Tibial artery (tissue), 4 donors: ENCODE data around the gene HSPB9.
"Not testable (repeated sequence)": the region's sequence is repeated elsewhere in the genome, so short reads cannot be mapped to it uniquely, and the experiment has no call there.

Source experiments
- DNase-seq, 2 donors: peaks; one replicate each; pipeline ENCODE4 v3.0.0-alpha.2; 2019
- H3K27ac ChIP-seq, 2 donors: fragments of 200-600 bp; sonication (generic) in 1 of 2; 1 replicate in 1 of 2; 2 replicates in 1 of 2; pipeline ENCODE4 v1.5.1; 2018 to 2019; ENCODE audit warnings: mild to moderate bottlenecking in 1 of 2
- H3K27me3 ChIP-seq, 2 donors: fragments of 200-600 bp; sonication (generic) in 1 of 2; one replicate each; pipeline versions ENCODE4 v1.5.1 to v1.6.0; 2016 to 2019
- H3K36me3 ChIP-seq, 3 donors: fragments of 200-600 bp; sonication (generic) in 2 of 3; one replicate each; pipeline ENCODE4 v1.5.1; 2016 to 2019; ENCODE audit warnings: mild to moderate bottlenecking in 2 of 3
- H3K4me1 ChIP-seq, 4 donors: fragments of 200-600 bp; sonication (generic) in 2 of 4; 1 replicate in 3 of 4; 2 replicates in 1 of 4; pipeline ENCODE4 v1.5.1; 2016 to 2019
- H3K4me3 ChIP-seq, 2 donors: fragments of 200-600 bp; sonication (generic) in 1 of 2; 1 replicate in 1 of 2; 2 replicates in 1 of 2; pipeline ENCODE4 v1.5.1; 2018 to 2019; ENCODE audit warnings: mild to moderate bottlenecking in 2 of 2
- H3K9me3 ChIP-seq, 3 donors: fragments of 200-600 bp; sonication (generic) in 1 of 3; one replicate each; pipeline ENCODE4 v1.5.1; 2016 to 2019
- intact Hi-C: fragments of 100-400 bp; cut with DNase I; formaldehyde crosslinking; loops from one replicate; pipeline ENCODE4 v1.15.0; 2023; ENCODE audit warnings: low total_unique reads
- TF ChIP-seq, protein P1 (sequence below), 2 experiments: fragments of 200-600 bp in 1 of 2; fragments of 450-650 bp in 1 of 2; IDR thresholded peaks; one replicate each; pipeline ENCODE4 v1.5.1; 2017 to 2019; ENCODE audit warnings: antibody characterized with exemption in 2 of 2, mild to moderate bottlenecking in 1 of 2, moderate library complexity in 1 of 2

HSPB9 gene

DNA sequence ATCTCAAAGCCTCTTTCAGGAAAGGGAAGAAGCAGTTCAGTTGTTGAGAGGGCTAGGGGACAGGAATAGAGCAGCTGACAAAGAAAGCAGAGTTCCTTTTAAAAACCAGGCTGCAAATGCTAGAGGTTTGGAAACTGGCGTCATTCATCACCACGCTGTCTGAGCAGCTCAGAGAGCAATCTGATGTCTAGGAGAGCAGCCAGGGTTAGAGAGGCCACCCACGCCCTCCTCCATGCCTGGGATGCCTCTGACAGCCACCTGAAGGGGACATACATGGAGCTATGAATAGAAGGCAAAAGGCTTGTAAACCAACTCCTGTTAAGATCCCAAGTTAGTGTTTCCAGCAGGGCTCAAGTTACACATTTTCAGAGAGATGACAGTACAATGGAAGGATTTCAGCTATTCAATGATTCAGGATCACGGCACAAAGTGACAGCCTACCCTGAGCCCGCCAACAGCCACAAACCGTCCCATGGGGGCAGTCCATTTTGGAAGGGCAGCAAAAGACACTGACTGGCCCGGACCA, 19.8 kb downstream of the HSPB9 start:
- Histone ChIP-seq H3K4me3 (no peak overlapping the region), H3K27me3 (no peaks in the 10 kb centered on the region), H3K27ac (peak overlapping the region in 1 of 2 donors; percentile 27), H3K4me1 (peaks cover 0 to 46% (median 25%) of the 10 kb centered on the region in 4 donors), H3K9me3 (no peaks in the 10 kb centered on the region), H3K36me3 (peaks cover 4 to 43% (median 9%) of the 10 kb centered on the region in 3 donors)
- TF ChIP-seq, protein P1, sequence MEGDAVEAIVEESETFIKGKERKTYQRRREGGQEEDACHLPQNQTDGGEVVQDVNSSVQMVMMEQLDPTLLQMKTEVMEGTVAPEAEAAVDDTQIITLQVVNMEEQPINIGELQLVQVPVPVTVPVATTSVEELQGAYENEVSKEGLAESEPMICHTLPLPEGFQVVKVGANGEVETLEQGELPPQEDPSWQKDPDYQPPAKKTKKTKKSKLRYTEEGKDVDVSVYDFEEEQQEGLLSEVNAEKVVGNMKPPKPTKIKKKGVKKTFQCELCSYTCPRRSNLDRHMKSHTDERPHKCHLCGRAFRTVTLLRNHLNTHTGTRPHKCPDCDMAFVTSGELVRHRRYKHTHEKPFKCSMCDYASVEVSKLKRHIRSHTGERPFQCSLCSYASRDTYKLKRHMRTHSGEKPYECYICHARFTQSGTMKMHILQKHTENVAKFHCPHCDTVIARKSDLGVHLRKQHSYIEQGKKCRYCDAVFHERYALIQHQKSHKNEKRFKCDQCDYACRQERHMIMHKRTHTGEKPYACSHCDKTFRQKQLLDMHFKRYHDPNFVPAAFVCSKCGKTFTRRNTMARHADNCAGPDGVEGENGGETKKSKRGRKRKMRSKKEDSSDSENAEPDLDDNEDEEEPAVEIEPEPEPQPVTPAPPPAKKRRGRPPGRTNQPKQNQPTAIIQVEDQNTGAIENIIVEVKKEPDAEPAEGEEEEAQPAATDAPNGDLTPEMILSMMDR (IDR thresholded peaks at IDR 0.05), result no peak
- no peak for DNase-seq
- intact Hi-C loops, result no loop called here

DNA sequence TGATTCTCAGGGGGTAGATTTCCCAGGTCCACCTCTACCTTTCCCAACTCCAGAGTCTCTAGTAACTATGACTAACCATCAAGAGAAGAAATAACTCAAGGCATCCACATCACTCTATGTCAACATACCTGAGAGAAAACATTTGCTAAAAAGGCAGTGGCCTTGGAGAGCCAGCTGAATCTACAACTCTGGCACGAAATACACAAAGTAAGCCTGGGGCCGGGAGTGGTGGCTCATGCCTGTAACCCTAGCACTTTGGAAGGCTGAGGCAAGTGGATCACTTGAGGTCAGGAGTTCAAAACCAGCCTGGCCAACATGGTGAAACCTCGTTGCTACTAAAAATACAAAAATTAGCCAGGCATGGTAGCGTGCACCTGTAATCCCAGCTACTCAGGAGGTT, 20.5 kb downstream of the HSPB9 start:
- H3K9me3 ChIP-seq, H3K27ac ChIP-seq, H3K4me3 ChIP-seq, intact Hi-C loops, DNase-seq, H3K27me3 ChIP-seq: not testable (repeated sequence)
- Histone ChIP-seq H3K4me1 (peaks cover 0 to 46% (median 24%) of the 10 kb centered on the region in 4 donors), H3K36me3 (peaks cover 4 to 49% (median 9%) of the 10 kb centered on the region in 3 donors)

DNA sequence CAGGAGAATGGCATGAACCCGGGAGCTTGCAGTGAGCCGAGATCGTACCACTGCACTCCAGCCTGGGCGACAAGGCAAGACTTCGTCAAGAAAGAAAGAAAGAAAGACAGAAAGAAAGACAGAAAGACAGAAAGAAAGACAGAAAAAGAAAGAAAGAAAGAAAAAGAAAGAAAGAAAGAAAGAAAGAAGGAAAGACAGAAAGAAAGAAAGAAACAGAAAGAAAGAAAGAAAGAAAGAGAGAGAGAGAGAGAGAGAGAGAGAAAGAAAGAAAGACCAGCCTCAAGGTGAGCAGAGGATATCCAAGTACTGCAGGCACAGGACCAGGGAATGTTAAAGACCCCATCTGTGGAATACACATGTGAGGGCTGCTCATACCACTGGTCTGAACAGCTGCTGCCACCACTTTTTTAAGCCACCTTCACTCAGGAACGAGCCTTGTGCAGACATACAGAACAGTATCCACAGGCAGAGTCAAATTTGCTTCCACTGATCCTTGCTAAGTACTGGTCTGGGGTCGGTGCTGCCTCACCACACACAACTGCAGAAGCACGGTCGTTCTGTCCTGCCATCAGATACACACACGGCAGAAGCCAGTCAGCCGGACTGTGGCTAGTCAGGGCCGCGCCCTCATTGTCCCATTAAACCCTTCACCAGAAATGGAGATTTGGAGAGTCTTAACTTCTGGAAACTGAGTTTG, 24.5 kb downstream of the HSPB9 start:
- Histone ChIP-seq H3K27ac (no peak overlapping the region), H3K36me3 (peaks cover 0 to 49% (median 17%) of the 10 kb centered on the region in 3 donors), H3K27me3 (no peaks in the 10 kb centered on the region), H3K9me3 (no peaks in the 10 kb centered on the region), H3K4me1 (peaks cover 0 to 26% (median 17%) of the 10 kb centered on the region in 4 donors), H3K4me3 (no peak overlapping the region)
- TF ChIP-seq, protein P1 (IDR thresholded peaks at IDR 0.05), result no peak
- intact Hi-C loops, result no loop called here
- DNase-seq, result no peak

DNA sequence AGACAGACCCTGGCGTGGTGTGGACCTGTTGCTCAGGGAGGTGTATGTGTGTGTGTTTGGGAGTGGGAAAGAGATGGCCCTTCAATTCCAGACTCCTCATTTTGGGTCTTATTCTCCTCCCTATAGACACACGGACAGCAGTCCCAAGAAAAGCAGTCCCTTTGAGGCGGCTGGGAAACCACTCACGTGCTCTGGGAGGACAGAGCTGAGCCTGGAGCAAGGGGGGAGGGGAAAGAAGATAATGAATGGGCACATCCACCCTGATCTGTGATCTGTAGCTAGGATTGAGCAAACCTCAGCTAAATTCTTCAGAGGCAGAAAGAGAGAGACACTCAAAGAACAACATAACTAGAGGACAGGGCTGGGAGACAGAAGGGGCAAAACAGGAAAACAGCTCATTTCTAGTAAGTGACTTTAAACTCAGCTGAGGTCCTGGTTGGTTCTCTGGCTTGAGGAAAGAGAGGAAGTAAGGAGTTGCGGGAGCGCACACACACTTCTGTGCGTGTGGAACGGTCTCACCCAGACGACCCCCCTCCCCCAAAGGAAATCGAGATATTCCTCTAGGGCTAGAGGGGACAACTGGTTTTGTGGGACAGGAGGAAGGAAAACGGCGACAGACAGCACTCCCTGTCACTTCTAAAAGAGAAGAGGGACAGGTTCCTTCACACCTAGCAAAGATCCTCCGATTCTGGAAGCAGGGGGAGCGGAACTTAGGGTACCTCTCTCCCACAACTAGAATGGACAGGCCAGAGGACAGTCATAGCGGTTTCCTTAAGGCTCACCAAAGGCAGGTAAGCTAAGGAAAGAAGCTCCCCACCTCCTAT, 31.5 kb downstream of the HSPB9 start:
- Histone ChIP-seq H3K27me3 (no peaks in the 10 kb centered on the region), H3K4me3 (peak overlapping the region; percentile 78 to 90), H3K36me3 (peaks cover 0 to 7% (median 7%) of the 10 kb centered on the region in 3 donors), H3K9me3 (peaks cover 0 to 9% (median 0%) of the 10 kb centered on the region in 3 donors), H3K4me1 (peaks cover 0 to 39% (median 27%) of the 10 kb centered on the region in 4 donors), H3K27ac (peak overlapping the region; percentile 83 to 85)
- TF ChIP-seq, protein P1 (IDR thresholded peaks at IDR 0.05), result no peak
- intact Hi-C loops, result no loop called here
- DNase-seq, result no peak

DNA sequence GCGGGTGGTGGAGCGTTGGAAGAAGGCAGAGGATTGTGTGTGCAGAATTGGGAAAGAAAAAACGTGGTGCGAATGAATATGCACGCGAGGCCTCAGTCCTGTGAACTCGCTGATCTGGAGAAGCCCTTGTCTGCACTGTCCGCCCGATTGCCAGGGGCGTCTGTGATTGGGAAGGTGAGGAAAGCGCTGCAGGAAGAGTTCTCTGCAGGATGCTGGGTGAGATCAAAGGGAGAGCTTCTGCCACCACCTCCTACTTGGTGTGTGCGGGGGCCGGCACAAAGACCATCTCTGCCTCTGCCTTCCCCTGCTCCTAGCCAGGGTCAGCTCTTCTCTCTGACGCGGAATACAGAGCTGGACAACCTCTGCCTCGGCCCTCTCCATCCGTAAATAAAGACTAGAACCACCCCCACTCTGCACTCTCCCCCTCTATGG, 33.0 kb downstream of the HSPB9 start:
- peak overlapping the region; percentile 78 to 90 for H3K4me3 ChIP-seq
- intact Hi-C loops, result no loop called here
- peaks cover 0 to 39% (median 26%) of the 10 kb centered on the region in 4 donors for H3K4me1 ChIP-seq
- peak overlapping the region in 1 of 2 donors; percentile 32 for H3K27ac ChIP-seq
- peaks cover 0 to 9% (median 0%) of the 10 kb centered on the region in 3 donors for H3K9me3 ChIP-seq
- TF ChIP-seq, protein P1 (IDR thresholded peaks at IDR 0.05), result no peak
- H3K27me3 ChIP-seq, result no peaks in the 10 kb centered on the region
- DNase-seq, result no peak
- H3K36me3 ChIP-seq, result peaks cover 0 to 7% (median 0%) of the 10 kb centered on the region in 3 donors
